AG09309 (cell line): ENCODE results near the gene ZNF135.

Source experiments
- DNase-seq: peaks from one replicate; pipeline ENCODE4 v3.0.0-alpha.2; 2010; ENCODE audit warnings: low read depth
- H3K4me3 ChIP-seq: 2 replicates; pipeline ENCODE4 v1.5.1; 2011; ENCODE audit warnings: mild to moderate bottlenecking, low read depth, low read length, moderate library complexity; ENCODE audit not compliant: control insufficient read depth
- TF ChIP-seq, protein P1 (sequence below): IDR thresholded peaks from 2 replicates; pipeline ENCODE4 v1.5.1; 2011; ENCODE audit warnings: mild to moderate bottlenecking, low read depth, low read length, inconsistent platforms; ENCODE audit not compliant: insufficient read depth, control insufficient read depth; ENCODE audit errors: missing control alignments

The ZNF135 gene

DNA sequence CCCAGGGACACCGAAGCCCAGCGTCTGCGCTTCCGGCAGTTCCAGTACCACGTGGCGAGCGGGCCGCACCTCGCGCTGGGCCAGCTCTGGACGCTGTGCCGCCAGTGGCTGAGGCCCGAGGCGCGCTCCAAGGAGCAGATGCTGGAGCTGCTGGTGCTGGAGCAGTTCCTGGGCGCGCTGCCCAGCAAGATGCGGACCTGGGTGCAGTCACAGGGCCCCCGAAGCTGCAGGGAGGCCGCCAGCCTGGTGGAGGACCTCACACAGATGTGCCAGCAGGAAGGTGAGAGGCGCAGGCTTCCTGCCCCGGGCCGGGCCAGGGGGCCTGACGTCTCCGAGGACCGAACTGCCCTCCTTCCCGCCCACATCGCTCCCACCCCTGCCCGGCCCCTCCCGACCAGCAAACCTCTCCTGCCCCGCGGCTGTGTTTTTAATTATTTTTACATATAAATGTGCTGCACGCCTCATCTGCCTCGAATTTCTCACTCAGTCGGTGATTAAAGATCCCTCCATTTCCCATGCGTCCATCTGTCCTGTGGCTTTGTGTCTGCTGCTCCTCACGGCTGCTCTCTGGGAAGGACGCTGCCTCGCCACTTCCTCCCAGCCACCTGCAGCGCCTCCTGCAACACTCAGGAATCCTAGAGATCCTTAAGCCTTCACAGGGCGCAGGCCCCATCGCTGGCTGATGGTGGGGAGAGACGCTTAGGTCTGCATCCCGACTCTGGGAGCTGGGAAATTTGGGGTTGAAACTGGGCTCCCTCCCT is 21.0 kb upstream of the ZNF135 start:
- no peak overlapping the region for H3K4me3 ChIP-seq
- TF ChIP-seq, protein P1, sequence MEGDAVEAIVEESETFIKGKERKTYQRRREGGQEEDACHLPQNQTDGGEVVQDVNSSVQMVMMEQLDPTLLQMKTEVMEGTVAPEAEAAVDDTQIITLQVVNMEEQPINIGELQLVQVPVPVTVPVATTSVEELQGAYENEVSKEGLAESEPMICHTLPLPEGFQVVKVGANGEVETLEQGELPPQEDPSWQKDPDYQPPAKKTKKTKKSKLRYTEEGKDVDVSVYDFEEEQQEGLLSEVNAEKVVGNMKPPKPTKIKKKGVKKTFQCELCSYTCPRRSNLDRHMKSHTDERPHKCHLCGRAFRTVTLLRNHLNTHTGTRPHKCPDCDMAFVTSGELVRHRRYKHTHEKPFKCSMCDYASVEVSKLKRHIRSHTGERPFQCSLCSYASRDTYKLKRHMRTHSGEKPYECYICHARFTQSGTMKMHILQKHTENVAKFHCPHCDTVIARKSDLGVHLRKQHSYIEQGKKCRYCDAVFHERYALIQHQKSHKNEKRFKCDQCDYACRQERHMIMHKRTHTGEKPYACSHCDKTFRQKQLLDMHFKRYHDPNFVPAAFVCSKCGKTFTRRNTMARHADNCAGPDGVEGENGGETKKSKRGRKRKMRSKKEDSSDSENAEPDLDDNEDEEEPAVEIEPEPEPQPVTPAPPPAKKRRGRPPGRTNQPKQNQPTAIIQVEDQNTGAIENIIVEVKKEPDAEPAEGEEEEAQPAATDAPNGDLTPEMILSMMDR = no peak
- DNase-seq = no peak

DNA sequence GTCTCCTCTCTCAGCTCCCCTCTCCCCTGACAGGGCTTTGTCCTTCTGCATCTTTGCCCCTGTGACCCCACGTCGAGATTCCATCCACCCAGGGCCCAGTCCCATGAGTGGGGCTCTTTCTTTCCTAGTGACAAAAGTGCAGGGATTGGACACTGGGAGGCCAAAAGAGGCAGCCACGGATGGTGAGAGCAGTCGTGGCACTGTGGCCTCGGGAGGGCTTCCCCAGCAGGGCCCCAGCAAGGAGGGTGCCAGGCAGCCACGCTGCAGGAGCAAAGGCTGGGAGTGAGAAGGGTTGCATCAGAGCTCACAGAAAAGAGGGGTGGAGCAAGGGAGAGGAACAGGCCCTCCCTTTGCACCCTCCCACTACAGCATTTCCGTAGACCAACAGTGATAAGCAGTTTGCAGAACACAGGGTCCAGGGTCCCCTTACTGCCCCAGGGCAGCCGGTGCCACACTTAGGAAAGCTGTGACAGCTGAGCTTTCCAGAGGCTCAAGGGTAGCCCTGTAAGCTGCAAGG is 20.3 kb upstream of the ZNF135 start:
- TF ChIP-seq, protein P1 = no peak
- no peak for DNase-seq
- no peak overlapping the region for H3K4me3 ChIP-seq

DNA sequence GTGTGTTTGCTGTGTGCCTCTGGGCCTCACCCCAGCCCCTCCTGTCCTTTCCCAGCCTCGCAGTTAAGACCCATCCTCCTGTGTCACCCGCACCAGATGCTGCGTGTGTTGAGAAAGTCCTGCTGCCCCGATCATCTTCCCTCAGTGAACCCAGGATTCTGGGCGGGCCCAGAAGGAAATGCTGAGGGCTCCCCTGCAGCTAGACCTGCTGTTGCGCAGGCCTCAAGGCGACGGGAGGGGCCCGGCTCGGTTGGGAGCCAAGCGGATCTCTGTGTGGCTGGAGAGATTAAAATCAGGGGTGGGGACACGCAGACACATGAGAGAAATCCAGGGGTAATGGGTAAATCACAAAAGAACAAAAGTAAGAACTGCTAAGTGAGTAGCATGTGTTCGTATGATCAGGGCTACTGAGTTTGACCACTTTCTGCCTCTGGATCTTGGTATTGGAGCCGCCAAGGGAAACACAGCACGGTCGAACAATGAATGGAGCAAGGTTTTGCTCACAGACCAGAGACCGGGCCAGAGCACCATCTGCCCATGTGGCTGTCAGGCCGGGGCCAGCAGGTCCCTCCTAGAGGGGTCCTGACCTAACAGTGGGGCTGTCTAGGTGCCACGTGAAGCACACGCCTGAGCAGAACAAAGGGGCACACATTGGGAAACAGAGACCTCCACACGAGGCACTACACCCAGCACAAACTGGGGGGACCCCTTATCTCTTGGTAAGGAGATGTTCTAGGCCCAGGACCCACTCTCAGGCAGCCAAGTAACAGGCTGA is 18.1 kb upstream of the ZNF135 start:
- TF ChIP-seq, protein P1 = no peak
- DNase-seq = no peak
- H3K4me3 ChIP-seq = no peak overlapping the region

DNA sequence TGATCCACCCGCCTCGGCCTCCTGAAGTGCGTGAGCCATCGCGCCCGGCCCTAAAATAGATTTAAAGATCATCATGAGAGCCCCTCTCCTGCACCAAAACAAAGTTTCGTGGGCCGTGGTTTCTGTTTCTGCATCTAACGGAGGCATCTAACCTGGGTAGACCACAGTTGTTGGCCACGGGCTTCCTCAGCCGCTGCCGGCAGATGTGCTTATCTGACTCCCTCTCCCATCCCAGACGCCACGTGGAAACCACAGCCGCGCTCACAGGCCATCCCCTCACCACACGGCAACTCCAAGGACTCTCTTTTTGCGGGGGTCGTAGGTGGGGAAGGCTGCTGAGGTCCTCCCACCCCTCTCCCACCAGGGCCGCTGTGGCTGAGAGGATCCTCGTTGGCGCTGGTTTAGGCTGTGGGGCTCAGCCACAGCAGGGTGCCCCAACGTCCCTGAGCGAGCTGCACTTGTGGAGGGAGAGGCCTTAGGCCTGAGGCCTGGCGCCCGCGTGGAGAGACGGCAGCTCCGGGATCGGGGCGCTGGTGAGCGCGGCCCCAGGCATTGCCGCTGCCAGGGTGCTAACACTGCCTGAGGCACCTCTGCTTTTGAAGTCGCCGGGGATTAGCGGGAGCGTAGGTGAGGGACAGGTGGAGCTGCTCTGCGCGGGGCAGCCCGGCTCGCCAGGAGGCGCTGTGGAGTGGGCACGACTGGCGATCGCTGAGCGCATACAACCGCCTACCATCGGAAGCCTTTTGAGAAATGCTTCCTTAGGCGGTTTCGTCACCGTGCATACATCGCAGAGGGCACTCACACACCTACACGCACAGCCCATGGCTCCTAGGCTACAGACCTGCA is 16.4 kb upstream of the ZNF135 start:
- no peak for DNase-seq
- H3K4me3 ChIP-seq = no peak overlapping the region
- TF ChIP-seq, protein P1 = no peak

DNA sequence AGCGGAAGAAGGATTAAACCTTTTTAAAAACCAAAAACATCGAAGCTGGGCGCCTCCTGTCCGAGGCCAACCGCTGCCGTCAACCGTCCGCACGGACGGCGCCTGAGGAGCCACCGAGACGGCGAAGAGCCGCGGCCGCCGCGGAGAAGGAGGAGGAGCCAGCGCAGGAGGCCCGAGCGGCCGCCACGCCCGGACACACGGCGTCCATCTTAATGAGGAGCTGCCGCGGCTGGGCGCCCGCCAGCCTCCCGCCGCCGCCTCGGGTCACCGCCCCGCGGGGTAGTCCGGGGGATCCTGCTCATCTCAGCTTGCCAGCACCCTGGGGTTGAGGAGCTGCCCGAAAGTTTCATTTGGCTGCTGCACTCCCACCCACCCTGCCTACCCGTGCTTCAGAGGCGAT is 14.7 kb upstream of the ZNF135 start:
- no peak overlapping the region for H3K4me3 ChIP-seq
- DNase-seq = no peak
- TF ChIP-seq, protein P1 = no peak

DNA sequence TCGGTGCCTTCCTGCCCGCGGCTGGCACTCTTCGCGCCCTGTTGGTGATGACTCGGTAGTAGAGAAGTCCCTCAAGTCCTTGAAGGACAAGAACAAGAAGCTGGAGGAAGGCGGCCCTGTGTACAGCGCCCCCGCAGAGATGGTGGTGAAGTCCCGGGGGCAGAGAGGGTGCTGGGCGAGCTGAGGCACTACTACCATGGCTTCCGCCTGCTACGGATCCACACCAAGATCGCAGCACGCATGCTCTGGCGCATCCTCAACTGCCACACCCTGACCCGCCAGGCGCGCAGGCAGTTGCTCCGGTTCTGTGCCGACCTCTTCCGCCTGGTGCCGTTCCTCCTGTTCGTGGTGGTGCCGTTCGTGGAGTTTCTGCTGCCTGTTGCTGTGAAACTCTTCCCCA is 14.2 kb upstream of the ZNF135 start:
- TF ChIP-seq, protein P1 = no peak
- no peak overlapping the region for H3K4me3 ChIP-seq
- DNase-seq = no peak
